Stimulated activated naive CD8-positive, alpha-beta T cell treated with anti-CD3 and anti-CD28 coated beads, Interleukin-15, Interleukin-2, amounts not matched to agents 100 ng/mL and 50 ng/mL, for 24 hours (primary cell): ENCODE data around the gene ASS1.

ENCODE experiments used
- H3K27ac Mint-ChIP-seq: one replicate; pipeline ENCODE4 v1.8.0; 2021; ENCODE audit warnings: mild to moderate bottlenecking, mixed read lengths
- H3K27me3 Mint-ChIP-seq: one replicate; pipeline ENCODE4 v1.8.0; 2021; ENCODE audit warnings: mixed read lengths
- H3K36me3 Mint-ChIP-seq: one replicate; pipeline ENCODE4 v1.8.0; 2021; ENCODE audit warnings: low read depth, mixed read lengths
- H3K4me1 Mint-ChIP-seq: one replicate; pipeline ENCODE4 v1.8.0; 2021; ENCODE audit warnings: low read depth, mixed read lengths
- H3K4me3 Mint-ChIP-seq: one replicate; pipeline ENCODE4 v1.8.0; 2021; ENCODE audit warnings: mild to moderate bottlenecking, mixed read lengths
- H3K9me3 Mint-ChIP-seq: one replicate; pipeline ENCODE4 v1.8.0; 2021; ENCODE audit warnings: mixed read lengths

ASS1 gene

DNA sequence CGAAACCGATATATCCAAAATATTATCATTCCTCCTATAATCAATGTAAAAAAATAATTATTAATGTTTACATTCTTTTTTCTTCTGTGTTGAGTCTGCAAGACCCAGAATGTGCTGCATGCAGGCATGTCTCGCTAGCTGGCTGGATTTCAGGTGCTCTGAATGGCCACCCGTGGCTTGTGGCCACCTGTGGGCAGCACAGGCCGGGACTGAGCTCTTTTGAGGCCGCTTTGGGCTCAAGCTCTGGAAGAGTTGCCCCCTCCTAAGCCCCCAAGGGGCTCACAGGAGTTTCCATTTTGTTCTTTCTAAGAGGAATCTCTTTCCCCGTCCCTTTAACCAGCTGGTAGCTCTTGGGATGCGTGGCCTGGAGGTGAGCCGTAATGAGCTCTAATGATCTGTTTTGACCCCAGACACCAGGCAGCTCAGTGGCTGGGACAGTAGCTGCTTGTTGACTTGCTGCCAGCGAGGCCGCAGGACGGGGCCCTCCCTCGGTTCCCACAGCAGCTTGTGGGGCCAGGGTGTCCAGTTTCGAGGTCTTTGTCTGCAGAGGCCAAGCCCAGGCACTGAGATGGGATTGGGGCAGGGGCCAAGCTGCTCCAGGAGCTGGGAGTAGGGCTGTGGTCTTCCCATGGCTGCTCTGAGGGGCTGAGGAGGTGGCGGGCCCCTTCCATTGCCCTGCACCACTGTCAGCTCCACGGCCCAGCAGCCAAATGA is 20.8 kb downstream of the ASS1 start:
- H3K27me3 Mint-ChIP-seq: peaks cover 28% of the 10 kb centered on the region

GRCh38 chr9:130466537-130467217 is 21.9 kb downstream of the ASS1 start:
- Mint-ChIP-seq H3K9me3 (no peaks in the 10 kb centered on the region), H3K4me1 (no peaks in the 10 kb centered on the region), H3K4me3 (no peak overlapping the region), H3K27ac (no peak overlapping the region), H3K36me3 (no peaks in the 10 kb centered on the region), H3K27me3 (peaks cover 33% of the 10 kb centered on the region)

More for the DNA sequence above, 20.8 kb downstream of the ASS1 start:
- no peaks in the 10 kb centered on the region for H3K36me3 Mint-ChIP-seq
- H3K4me1 Mint-ChIP-seq: no peaks in the 10 kb centered on the region
- no peak overlapping the region for H3K4me3 Mint-ChIP-seq
- H3K27ac Mint-ChIP-seq: no peak overlapping the region
- H3K9me3 Mint-ChIP-seq: no peaks in the 10 kb centered on the region

GRCh38 chr9:130467316-130467715 is 22.6 kb downstream of the ASS1 start:
- Mint-ChIP-seq H3K36me3 (no peaks in the 10 kb centered on the region), H3K27me3 (peaks cover 34% of the 10 kb centered on the region), H3K27ac (no peak overlapping the region), H3K4me3 (no peak overlapping the region), H3K9me3 (no peaks in the 10 kb centered on the region), H3K4me1 (no peaks in the 10 kb centered on the region)

DNA sequence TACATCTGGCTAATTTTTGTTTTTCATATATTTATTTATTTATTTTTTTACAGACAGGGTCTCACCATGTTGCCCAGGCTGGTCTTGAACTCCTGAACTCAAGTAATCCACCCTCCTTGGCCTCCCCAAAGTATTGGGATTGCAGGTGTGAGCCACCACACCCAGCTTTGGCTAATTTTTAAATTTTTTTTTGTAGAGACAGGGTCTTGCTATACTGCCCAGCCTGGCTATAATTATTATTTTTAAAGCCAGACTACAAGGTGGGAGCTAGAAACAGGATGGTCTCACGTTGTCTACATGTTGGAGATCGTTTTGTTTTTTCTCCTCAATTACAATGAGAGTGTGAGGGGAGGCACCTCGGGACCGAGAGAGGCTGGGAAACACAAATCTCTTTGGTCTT is 23.8 kb downstream of the ASS1 start:
- Mint-ChIP-seq H3K4me1 (no peaks in the 10 kb centered on the region), H3K27me3 (peaks cover 31% of the 10 kb centered on the region), H3K4me3 (no peak overlapping the region)

DNA sequence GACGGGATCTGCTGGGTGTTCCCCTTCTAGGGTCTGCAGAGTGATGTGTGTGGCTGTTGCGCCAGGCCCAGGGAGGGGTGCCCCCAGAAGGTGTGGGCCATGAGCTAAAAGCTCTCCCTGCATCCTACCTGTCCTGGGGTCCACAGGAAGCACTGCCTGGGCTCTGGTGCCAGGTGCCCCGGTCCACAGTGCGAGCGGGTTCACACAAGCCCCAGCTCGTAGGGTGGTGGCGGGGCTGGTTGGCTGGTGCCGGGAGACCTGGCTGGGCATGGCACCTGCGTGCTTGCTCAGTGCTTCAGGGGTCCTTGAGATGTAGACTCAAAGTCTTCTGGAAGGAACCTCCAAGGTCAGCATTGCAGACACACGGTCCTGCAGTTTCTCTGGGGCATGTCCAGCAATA is 25.5 kb downstream of the ASS1 start:
- Mint-ChIP-seq H3K27ac (no peak overlapping the region), H3K27me3 (peaks cover 34% of the 10 kb centered on the region), H3K4me1 (no peaks in the 10 kb centered on the region), H3K36me3 (no peaks in the 10 kb centered on the region), H3K9me3 (no peaks in the 10 kb centered on the region), H3K4me3 (no peak overlapping the region)

More for the DNA sequence above, 23.8 kb downstream of the ASS1 start:
- Mint-ChIP-seq H3K36me3 (no peaks in the 10 kb centered on the region), H3K9me3 (no peaks in the 10 kb centered on the region), H3K27ac (no peak overlapping the region)

DNA sequence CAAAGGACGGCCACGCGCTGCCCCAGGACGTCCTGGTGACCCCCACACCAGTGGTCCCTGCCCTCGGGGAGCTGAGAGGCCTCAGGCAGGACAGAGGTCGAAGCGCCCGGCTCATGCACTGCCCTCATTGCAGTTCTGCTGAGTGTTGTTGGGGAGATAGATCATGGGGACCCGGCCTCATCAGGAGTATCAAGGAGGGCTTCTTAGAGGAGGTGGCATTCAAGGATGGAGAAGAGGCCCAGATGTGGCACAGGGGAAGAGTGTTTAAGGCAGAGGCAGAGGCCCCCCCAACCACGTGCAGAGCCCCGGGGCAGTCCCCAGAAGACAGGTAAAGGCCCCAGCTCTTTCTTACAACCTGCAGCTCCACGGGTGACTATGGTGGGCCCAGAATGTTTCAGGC is 26.2 kb downstream of the ASS1 start:
- H3K27me3 Mint-ChIP-seq: peaks cover 34% of the 10 kb centered on the region
- no peak overlapping the region for H3K4me3 Mint-ChIP-seq
- H3K27ac Mint-ChIP-seq: no peak overlapping the region
- H3K4me1 Mint-ChIP-seq: no peaks in the 10 kb centered on the region
- no peaks in the 10 kb centered on the region for H3K9me3 Mint-ChIP-seq
- no peaks in the 10 kb centered on the region for H3K36me3 Mint-ChIP-seq

- H3K4me1 Mint-ChIP-seq: no peaks in the 10 kb centered on the region
- no peaks in the 10 kb centered on the region for H3K36me3 Mint-ChIP-seq
- no peak overlapping the region for H3K4me3 Mint-ChIP-seq
- H3K27ac Mint-ChIP-seq: no peak overlapping the region
- no peaks in the 10 kb centered on the region for H3K9me3 Mint-ChIP-seq
- H3K27me3 Mint-ChIP-seq: peaks cover 34% of the 10 kb centered on the region
These were observed 26.8 kb downstream of the ASS1 start for GRCh38 chr9:130471411-130472183.

DNA sequence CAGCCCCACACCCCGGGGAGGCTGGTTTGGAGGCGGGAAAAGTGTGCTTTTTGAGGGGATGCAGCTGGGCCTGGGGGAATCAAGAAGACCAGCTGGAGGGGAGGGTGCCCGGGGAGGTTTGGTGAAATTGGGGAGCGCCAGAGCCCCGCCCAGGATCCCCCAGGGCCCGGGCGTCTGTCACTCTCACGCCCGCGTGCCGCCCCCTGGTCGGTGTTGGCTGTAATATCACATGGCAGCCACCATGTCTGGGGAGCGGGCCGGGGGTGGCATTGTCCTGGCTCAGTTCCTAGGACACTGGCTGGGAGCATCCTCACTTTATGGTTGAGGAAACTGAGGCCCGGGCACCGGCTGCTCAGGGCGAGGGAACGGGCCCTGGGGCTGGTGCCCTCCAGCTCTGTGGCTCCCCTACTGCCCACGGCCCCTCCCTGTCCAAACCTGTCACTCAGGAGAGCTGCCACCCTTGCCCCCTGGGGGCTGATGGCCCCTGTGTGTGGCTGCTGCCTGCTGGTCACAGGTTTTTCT is 27.5 kb downstream of the ASS1 start:
- Mint-ChIP-seq H3K36me3 (no peaks in the 10 kb centered on the region), H3K4me3 (no peak overlapping the region), H3K4me1 (no peaks in the 10 kb centered on the region), H3K9me3 (no peaks in the 10 kb centered on the region), H3K27ac (no peak overlapping the region), H3K27me3 (peaks cover 31% of the 10 kb centered on the region)

DNA sequence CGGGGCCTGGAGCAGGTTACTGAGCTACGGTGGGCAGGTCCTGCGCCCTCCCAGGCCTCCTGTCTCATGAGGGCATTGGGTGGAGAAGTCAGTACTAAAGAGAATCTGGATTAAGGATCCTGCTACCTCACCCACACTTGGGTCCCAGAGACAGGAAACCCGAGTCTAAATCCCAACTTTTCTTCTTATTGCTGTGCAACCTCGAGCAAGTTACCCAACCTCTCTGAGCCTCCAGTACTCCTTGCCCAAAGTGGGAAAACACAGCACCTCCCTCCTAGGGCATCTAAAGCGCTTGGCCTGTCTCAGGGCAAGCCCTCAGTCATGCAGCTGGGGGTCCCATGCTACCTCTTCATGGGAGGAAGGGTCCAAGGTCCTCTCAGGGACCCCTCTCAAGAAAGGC is 28.2 kb downstream of the ASS1 start:
- Mint-ChIP-seq H3K9me3 (no peaks in the 10 kb centered on the region), H3K27me3 (peaks cover 23% of the 10 kb centered on the region), H3K4me1 (no peaks in the 10 kb centered on the region), H3K4me3 (no peak overlapping the region), H3K27ac (no peak overlapping the region), H3K36me3 (no peaks in the 10 kb centered on the region)

DNA sequence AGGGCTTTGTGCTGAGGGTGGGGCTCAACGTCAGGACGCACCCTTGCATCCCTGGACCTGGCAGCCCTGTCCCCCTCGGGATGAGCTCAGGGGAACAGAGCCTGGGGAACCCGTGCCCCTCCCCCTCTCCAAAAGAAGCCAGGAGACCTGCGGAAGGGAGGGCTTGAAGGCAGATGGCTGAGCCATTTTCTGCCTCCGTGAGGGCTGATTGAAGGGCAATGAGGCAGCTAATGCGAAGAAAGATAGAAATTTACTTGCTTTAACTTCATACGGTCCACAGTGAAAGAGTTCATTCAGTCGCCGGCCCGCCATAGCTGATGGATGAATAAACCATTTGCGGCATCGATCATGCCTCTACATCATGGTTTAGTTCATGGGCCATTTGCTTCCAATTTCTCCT is 28.8 kb downstream of the ASS1 start:
- no peak overlapping the region for H3K4me3 Mint-ChIP-seq
- H3K27ac Mint-ChIP-seq: no peak overlapping the region
- peaks cover 20% of the 10 kb centered on the region for H3K27me3 Mint-ChIP-seq
- no peaks in the 10 kb centered on the region for H3K36me3 Mint-ChIP-seq
- H3K4me1 Mint-ChIP-seq: no peaks in the 10 kb centered on the region
- no peaks in the 10 kb centered on the region for H3K9me3 Mint-ChIP-seq

DNA sequence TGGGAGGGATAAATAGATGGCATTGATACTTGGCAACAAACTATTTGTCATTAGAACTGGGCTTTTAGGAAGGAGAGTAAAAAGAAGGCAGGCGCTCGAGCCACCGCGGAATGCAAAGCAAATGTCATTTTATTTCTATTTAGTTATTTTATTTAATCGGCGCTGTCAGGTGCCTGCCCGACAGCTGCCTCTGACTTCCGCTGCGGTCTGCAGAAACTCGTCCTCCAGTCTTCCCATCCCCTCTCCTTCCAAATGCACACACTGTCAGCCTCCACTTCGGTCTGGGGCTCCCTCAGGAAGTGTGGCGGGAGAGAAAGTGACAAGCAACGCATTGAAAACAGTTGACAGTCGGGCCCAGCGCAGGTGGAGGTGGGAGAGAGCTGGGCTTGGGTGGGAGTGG is 29.3 kb downstream of the ASS1 start:
- no peak overlapping the region for H3K4me3 Mint-ChIP-seq
- H3K36me3 Mint-ChIP-seq: no peaks in the 10 kb centered on the region
- H3K27me3 Mint-ChIP-seq: peaks cover 17% of the 10 kb centered on the region
- H3K4me1 Mint-ChIP-seq: no peaks in the 10 kb centered on the region
- no peak overlapping the region for H3K27ac Mint-ChIP-seq
- no peaks in the 10 kb centered on the region for H3K9me3 Mint-ChIP-seq

DNA sequence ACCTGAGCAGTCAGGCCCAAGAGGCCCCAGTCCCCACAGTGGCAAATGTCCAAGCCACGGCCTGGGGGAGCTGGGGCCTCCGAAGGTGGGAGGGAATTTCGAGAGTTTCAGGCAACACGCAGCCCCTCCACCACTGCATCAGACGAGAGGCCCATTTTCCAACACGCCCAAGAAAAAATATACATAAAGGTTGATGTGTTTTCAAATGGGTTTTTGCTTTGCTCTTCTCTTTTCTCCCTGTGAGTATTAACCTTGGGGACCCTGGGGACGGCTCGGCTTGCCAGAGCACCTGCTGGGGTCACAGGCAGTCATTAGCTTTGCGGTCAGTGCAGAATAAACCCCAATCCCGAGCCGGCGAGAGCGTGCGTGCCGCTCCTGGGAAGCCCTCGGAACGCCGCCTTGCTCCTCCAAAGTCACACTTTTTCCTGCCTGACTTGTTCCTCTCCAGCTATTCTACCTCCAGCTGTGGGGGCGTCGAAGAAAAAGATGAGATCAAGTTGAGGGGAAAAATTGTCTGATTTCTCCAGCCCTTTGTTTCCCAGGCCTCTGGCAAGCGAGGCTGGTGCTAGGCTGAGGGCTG is 31.5 kb downstream of the ASS1 start:
- Mint-ChIP-seq H3K4me1 (no peaks in the 10 kb centered on the region), H3K36me3 (no peaks in the 10 kb centered on the region), H3K9me3 (no peaks in the 10 kb centered on the region), H3K27ac (no peak overlapping the region), H3K4me3 (no peak overlapping the region), H3K27me3 (peaks cover 11% of the 10 kb centered on the region)

- Mint-ChIP-seq H3K9me3 (no peaks in the 10 kb centered on the region), H3K36me3 (no peaks in the 10 kb centered on the region), H3K4me1 (no peaks in the 10 kb centered on the region), H3K4me3 (no peak overlapping the region), H3K27ac (no peak overlapping the region), H3K27me3 (peaks cover 7% of the 10 kb centered on the region)
These were observed 32.8 kb downstream of the ASS1 start for GRCh38 chr9:130477564-130477963.

- no peak overlapping the region for H3K27ac Mint-ChIP-seq
- no peaks in the 10 kb centered on the region for H3K36me3 Mint-ChIP-seq
- peaks cover 13% of the 10 kb centered on the region for H3K27me3 Mint-ChIP-seq
- no peaks in the 10 kb centered on the region for H3K4me1 Mint-ChIP-seq
- no peak overlapping the region for H3K4me3 Mint-ChIP-seq
- H3K9me3 Mint-ChIP-seq: no peaks in the 10 kb centered on the region
These were observed 33.4 kb downstream of the ASS1 start for GRCh38 chr9:130478152-130478551.
